ENCODE data around the gene RAP1B. TPM values are rescaled to one million over a fixed set of nuclear protein-coding genes. Genes with fewer than 3 reads are reported as not detected.
A peak's percentile ranks its signal among the peaks of the same experiment; 100 is the strongest.

RAP1B gene
- total RNA-seq, 1 donor from 2014 or later, result 252 TPM

DNA sequence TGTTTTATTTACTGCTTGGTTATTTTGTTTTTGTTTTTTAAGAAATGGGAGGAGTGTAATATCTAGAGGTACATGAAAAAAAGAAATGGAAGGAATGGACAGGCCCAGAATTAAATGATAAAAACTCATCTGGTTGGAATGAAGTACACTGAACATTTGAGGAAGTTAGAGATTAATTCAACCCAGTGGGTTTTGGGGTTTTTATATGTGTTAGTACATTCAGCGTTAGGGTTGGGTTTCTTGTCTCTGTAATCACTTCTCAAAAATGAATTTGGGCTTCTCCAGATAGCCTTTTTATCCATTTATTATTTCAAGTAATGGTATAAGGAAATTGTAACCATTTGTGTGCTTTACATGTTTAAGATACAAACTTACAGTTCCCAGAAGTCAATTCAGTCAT is 56.6 kb downstream of the RAP1B start:
- no peak overlapping the region for H2AFZ ChIP-seq (replicated peaks)
- no peak overlapping the region for H3K4me3 ChIP-seq
- no peaks in the 10 kb centered on the region for H4K20me1 ChIP-seq (ENCODE audit: low read depth)
- no peaks in the 10 kb centered on the region for H3K27me3 ChIP-seq
- H3K79me2 ChIP-seq (ENCODE audit: low read depth), result no peaks in the 10 kb centered on the region
- H3F3A ChIP-seq (ENCODE audit: low read depth), result peaks cover 7% of the 10 kb centered on the region
- H3K9me3 ChIP-seq (ENCODE audit: low read depth), result no peaks in the 10 kb centered on the region
- no peaks in the 10 kb centered on the region for H3K4me1 Mint-ChIP-seq
- no peak overlapping the region for H3K27ac ChIP-seq
- H3K9me3 Mint-ChIP-seq, result no peaks in the 10 kb centered on the region
- TF ChIP-seq EZH2phosphoT487 (IDR thresholded peaks at IDR 0.05), result no peak
- TF ChIP-seq EZH2 (IDR thresholded peaks at IDR 0.05), result no peak
- TF ChIP-seq CTCF (IDR thresholded peaks at IDR 0.05), result no peak
- peaks cover 2% of the 10 kb centered on the region for H3K27me3 Mint-ChIP-seq (ENCODE audit: insufficient read depth, low read depth)
- no peak overlapping the region for H3K4me3 Mint-ChIP-seq
- no peak overlapping the region for H3K4me2 ChIP-seq
- no peak overlapping the region for H3K27ac Mint-ChIP-seq
- no peak overlapping the region for H3K9ac ChIP-seq
- H3K36me3 Mint-ChIP-seq, result peaks cover 2% of the 10 kb centered on the region
- no peaks in the 10 kb centered on the region for H3K36me3 ChIP-seq
- no peaks in the 10 kb centered on the region for H3K4me1 ChIP-seq
- no peak for DNase-seq (ENCODE audit: low spot score)

DNA sequence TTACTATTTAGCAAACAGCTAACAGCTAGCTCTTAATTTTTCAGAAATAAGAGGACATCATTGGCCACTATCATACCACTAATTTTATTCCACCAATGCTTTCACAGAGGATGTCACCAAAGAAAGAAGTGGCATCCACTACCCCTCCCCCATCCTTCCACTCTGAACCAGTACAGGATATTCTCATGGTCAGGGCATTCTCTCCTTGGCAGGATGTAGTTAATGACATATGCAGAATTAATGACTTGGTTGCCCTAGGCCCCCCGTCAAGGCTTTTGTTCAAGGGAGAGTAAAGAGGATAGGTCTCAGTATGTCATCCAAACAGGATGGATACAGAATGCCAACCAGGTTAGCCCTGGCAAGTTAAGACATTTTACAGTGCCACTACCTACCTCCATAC is 57.2 kb downstream of the RAP1B start:
- peaks cover 2% of the 10 kb centered on the region for H3K27me3 Mint-ChIP-seq (ENCODE audit: insufficient read depth, low read depth)
- Histone ChIP-seq H3F3A (ENCODE audit: low read depth) (peaks cover 7% of the 10 kb centered on the region), H3K4me3 (no peak overlapping the region), H3K9me3 (ENCODE audit: low read depth) (no peaks in the 10 kb centered on the region), H3K36me3 (no peaks in the 10 kb centered on the region), H4K20me1 (ENCODE audit: low read depth) (no peaks in the 10 kb centered on the region), H3K27ac (no peak overlapping the region), H3K4me2 (no peak overlapping the region), H3K79me2 (ENCODE audit: low read depth) (no peaks in the 10 kb centered on the region), H3K4me1 (no peaks in the 10 kb centered on the region), H2AFZ (replicated peaks) (no peak overlapping the region), H3K9ac (no peak overlapping the region), H3K27me3 (no peaks in the 10 kb centered on the region)
- H3K9me3 Mint-ChIP-seq, result no peaks in the 10 kb centered on the region
- no peak overlapping the region for H3K27ac Mint-ChIP-seq
- no peak for TF ChIP-seq EZH2phosphoT487 (IDR thresholded peaks at IDR 0.05)
- TF ChIP-seq CTCF (IDR thresholded peaks at IDR 0.05), result no peak
- TF ChIP-seq EZH2 (IDR thresholded peaks at IDR 0.05), result no peak
- peak; percentile 5 for DNase-seq (ENCODE audit: low spot score)
- H3K4me1 Mint-ChIP-seq, result no peaks in the 10 kb centered on the region
- no peak overlapping the region for H3K4me3 Mint-ChIP-seq
- H3K36me3 Mint-ChIP-seq, result peaks cover 2% of the 10 kb centered on the region

DNA sequence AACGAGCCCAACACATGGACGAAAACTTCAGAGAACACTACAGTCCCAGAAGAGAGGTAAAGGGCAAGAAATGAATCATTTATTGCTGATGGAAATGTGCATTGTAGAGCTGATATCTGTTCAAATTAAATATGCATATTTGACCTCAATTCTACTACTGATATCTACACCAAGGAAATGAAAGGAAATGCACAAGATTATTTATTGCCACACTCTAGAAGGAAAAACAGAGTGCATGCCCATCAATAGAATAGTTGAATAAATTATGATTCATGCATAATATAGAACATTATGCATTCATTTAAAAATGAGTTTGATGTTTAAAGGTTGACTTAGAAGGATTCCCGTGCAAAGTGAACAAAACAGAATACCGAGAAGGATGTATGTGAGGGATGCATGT is 60.5 kb downstream of the RAP1B start:
- H3K9ac ChIP-seq, result no peak overlapping the region
- no peak overlapping the region for H3K4me3 ChIP-seq
- no peaks in the 10 kb centered on the region for H4K20me1 ChIP-seq (ENCODE audit: low read depth)
- Mint-ChIP-seq H3K9me3 (no peaks in the 10 kb centered on the region), H3K4me3 (no peak overlapping the region), H3K27me3 (ENCODE audit: insufficient read depth, low read depth) (peaks cover 3% of the 10 kb centered on the region), H3K27ac (no peak overlapping the region), H3K36me3 (no peaks in the 10 kb centered on the region), H3K4me1 (no peaks in the 10 kb centered on the region)
- no peak for TF ChIP-seq EZH2 (IDR thresholded peaks at IDR 0.05)
- TF ChIP-seq CTCF (IDR thresholded peaks at IDR 0.05), result no peak
- TF ChIP-seq EZH2phosphoT487 (IDR thresholded peaks at IDR 0.05), result no peak
- DNase-seq (ENCODE audit: low spot score), result no peak
- no peaks in the 10 kb centered on the region for H3K9me3 ChIP-seq (ENCODE audit: low read depth)
- H3K36me3 ChIP-seq, result no peaks in the 10 kb centered on the region
- no peaks in the 10 kb centered on the region for H3F3A ChIP-seq (ENCODE audit: low read depth)
- H3K79me2 ChIP-seq (ENCODE audit: low read depth), result no peaks in the 10 kb centered on the region
- no peak overlapping the region for H3K4me2 ChIP-seq
- no peak overlapping the region for H3K27ac ChIP-seq
- no peak overlapping the region for H2AFZ ChIP-seq (replicated peaks)
- no peaks in the 10 kb centered on the region for H3K4me1 ChIP-seq
- no peaks in the 10 kb centered on the region for H3K27me3 ChIP-seq
